ENCODE data around the gene EML5.

Gene EML5

GRCh38 chr14:88792473-88793258 is at the start of gene EML5:
Gene EML5, minus strand, starts transcription at chr14:88792953. Its CDS starts 450 bp downstream, at chr14:88792503.
- H3K27me3 Mint-ChIP-seq: no peaks in the 10 kb centered on the region

DNA sequence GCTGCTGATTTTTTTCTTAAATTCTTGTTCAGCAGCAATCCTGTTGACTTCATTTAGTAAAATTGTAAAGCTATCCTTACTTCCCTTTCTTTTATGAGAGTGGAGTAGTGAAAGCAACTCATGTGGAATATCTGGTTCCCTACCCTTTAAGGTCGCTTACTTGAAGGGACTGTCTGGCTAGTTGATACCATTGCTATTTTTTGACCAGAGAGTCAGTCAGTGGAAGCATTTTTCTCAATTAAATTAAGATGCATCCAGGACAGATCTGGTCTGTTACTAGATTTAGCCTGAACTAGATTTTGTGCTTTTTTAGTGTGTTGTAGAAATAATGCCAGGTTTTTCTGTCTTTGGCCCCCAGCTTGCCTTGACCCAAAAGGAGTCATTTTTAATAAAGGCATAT is 49.7 kb upstream of the EML5 start:
- peaks cover 2% of the 10 kb centered on the region for H3K36me3 Mint-ChIP-seq

More at GRCh38 chr14:88792473-88793258, at the start of gene EML5:
- peak within 1 kb of the TSS; percentile 92 for H3K4me3 Mint-ChIP-seq
- no peaks in the 10 kb centered on the region for H3K36me3 Mint-ChIP-seq
- no peaks in the 10 kb centered on the region for H3K9me3 Mint-ChIP-seq (ENCODE audit: low read depth)
- H3K27ac Mint-ChIP-seq: peak within 1 kb of the TSS; percentile 70
- H3K4me1 Mint-ChIP-seq (ENCODE audit: low read depth): peaks cover 23% of the 10 kb centered on the region

DNA sequence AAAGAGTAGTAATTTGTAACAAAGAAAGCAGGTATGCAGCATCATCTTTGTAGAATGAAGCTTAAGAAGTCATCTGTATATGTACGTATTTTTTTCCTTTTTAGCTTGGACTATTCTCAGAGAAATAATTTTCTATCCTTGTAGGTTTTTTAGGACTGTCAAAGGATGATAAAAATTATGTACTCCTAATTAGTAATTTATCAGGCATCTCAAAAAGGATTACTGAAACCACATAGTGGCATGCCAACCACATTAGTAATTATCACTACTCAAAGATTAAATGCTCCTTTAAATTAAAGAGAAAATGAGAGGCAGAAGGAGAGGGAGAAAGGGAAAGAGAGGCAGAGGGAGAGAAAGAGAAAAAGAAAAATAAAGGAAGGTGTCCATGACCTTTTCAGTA is 49.0 kb upstream of the EML5 start:
- H3K36me3 Mint-ChIP-seq: peaks cover 4% of the 10 kb centered on the region
- H3K4me3 Mint-ChIP-seq: no peak overlapping the region
- H3K27ac Mint-ChIP-seq: no peak overlapping the region
- no peaks in the 10 kb centered on the region for H3K9me3 Mint-ChIP-seq (ENCODE audit: low read depth)
- H3K4me1 Mint-ChIP-seq (ENCODE audit: low read depth): no peaks in the 10 kb centered on the region
- H3K27me3 Mint-ChIP-seq: peaks cover 3% of the 10 kb centered on the region

More for the DNA sequence above, 49.7 kb upstream of the EML5 start:
- no peaks in the 10 kb centered on the region for H3K9me3 Mint-ChIP-seq (ENCODE audit: low read depth)
- no peaks in the 10 kb centered on the region for H3K4me1 Mint-ChIP-seq (ENCODE audit: low read depth)
- no peaks in the 10 kb centered on the region for H3K27me3 Mint-ChIP-seq
- H3K27ac Mint-ChIP-seq: no peak overlapping the region
- H3K4me3 Mint-ChIP-seq: no peak overlapping the region

DNA sequence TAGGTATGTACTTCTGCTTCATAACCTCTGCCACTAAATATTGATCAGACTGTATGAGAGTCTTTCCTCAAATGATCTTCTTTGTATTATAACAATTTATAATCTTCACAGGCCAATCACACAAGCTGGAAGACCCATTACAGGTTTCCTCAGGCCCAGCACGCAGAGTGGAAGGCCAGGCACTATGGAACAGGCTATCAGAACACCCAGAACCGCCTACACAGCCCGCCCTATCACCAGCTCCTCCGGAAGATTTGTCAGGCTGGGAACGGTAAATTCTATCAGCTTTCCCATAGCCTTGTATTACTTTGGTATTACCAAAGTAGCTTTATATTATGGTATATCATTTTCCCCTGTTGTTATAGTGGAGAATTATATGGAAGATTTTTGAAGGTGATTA is 48.2 kb upstream of the EML5 start:
- Mint-ChIP-seq H3K27me3 (peaks cover 3% of the 10 kb centered on the region), H3K4me3 (no peak overlapping the region), H3K27ac (no peak overlapping the region), H3K9me3 (ENCODE audit: low read depth) (no peaks in the 10 kb centered on the region), H3K4me1 (ENCODE audit: low read depth) (no peaks in the 10 kb centered on the region), H3K36me3 (peaks cover 4% of the 10 kb centered on the region)

DNA sequence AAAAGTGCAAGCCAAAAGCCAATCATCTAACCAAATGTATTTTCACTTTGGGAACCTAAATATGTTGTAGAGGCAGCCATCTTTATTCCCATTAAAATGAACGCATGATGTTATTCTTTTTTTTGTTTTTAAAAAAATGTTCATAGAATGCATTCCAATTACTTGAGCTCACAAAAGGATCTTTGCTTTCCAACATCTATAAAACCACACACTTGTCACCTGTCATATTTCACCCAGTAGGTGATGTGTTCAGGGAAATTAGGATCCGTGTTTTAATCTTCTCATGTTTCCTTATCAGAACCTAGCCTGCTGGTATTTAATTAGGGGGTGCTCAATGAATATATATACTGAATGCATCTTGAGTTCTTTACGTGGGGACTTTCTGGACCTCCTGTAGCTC is 45.3 kb upstream of the EML5 start:
- Mint-ChIP-seq H3K36me3 (peaks cover 2% of the 10 kb centered on the region), H3K27me3 (peaks cover 5% of the 10 kb centered on the region), H3K4me1 (ENCODE audit: low read depth) (no peaks in the 10 kb centered on the region), H3K27ac (no peak overlapping the region), H3K4me3 (no peak overlapping the region), H3K9me3 (ENCODE audit: low read depth) (no peaks in the 10 kb centered on the region)

DNA sequence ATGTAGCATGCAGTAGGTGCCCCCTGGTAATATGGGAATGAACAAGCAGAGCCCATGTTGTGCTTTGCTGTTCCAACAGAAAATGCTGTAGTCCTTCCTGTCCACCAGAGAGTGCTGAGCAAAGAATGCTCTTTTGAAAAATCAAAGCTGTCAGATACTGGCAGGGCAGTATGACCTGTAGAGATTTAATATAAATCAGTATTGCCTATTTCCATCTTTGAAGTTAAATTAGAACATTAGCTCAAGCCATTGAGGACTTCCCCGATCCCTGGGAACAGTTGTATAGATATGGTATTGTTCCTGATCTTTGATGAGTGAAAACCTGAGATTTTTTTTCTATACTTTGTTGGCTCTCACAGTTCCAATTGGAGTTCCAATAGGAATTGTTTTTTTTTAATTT is 44.7 kb upstream of the EML5 start:
- Mint-ChIP-seq H3K36me3 (peaks cover 2% of the 10 kb centered on the region), H3K4me1 (ENCODE audit: low read depth) (no peaks in the 10 kb centered on the region), H3K4me3 (no peak overlapping the region), H3K27me3 (peaks cover 5% of the 10 kb centered on the region), H3K9me3 (ENCODE audit: low read depth) (no peaks in the 10 kb centered on the region), H3K27ac (no peak overlapping the region)

DNA sequence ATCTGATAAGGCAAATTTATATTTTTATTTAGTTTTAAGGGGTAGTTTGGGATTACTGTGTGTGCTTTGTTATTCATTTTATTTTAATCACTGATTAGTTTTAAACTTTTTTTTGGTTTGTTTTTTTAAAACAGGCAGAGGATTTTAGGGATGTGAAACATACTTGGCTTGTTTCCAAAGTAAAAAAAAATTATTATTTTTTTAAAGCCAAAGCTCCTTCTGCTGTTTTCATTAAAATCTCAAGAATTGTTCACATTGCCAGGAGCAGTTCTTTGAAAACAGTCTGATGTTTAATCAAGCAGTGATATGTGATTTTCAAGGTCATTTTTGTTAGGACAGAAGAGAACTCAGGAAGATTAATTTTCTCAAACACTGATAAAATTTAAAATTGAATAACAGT is 42.9 kb upstream of the EML5 start:
- Mint-ChIP-seq H3K36me3 (peaks cover 2% of the 10 kb centered on the region), H3K27ac (no peak overlapping the region)

GRCh38 chr14:88834883-88835431 is 42.2 kb upstream of the EML5 start:
- Mint-ChIP-seq H3K4me3 (no peak overlapping the region), H3K36me3 (peaks cover 2% of the 10 kb centered on the region), H3K4me1 (ENCODE audit: low read depth) (no peaks in the 10 kb centered on the region), H3K9me3 (ENCODE audit: low read depth) (no peaks in the 10 kb centered on the region), H3K27ac (no peak overlapping the region), H3K27me3 (peaks cover 5% of the 10 kb centered on the region)

More for the DNA sequence above, 42.9 kb upstream of the EML5 start:
- no peak overlapping the region for H3K4me3 Mint-ChIP-seq
- H3K27me3 Mint-ChIP-seq: peaks cover 5% of the 10 kb centered on the region
- H3K4me1 Mint-ChIP-seq (ENCODE audit: low read depth): no peaks in the 10 kb centered on the region
- H3K9me3 Mint-ChIP-seq (ENCODE audit: low read depth): no peaks in the 10 kb centered on the region

- Mint-ChIP-seq H3K27me3 (peaks cover 2% of the 10 kb centered on the region), H3K27ac (no peak overlapping the region), H3K4me1 (ENCODE audit: low read depth) (no peaks in the 10 kb centered on the region), H3K36me3 (no peaks in the 10 kb centered on the region), H3K4me3 (no peak overlapping the region), H3K9me3 (ENCODE audit: low read depth) (no peaks in the 10 kb centered on the region)
Measured at GRCh38 chr14:88831284-88831683, 38.5 kb upstream of the EML5 start.

DNA sequence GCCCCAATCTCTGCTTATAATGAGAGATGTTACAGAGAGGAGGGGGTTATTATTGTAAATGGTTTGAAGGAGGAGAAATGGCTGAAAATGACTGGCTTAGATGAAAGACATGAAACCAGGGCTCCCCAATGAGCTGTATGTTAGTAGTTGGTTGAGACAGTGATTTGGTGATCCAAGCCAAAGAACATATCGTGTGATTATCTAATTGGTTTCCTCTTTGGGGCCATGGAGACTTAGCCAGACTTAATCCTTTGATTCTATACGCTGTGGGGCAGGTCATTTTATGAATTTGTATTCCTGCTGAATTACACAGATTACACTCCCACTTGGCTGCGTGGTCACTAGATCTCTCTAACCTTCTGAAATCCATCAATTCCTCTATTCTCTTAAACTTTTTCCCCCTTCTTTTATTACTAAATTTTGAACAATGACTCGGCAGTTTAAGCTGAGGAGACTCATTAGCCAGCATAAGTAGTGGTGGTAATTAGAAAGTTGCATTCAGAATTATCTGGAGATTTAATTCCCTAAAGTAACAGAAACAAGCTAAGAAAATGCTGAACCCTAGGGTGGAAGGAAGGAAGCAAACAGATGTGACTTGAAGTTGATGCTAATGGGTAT is 37.0 kb upstream of the EML5 start:
- Mint-ChIP-seq H3K4me1 (ENCODE audit: low read depth) (peaks cover 6% of the 10 kb centered on the region), H3K27me3 (peaks cover 4% of the 10 kb centered on the region), H3K4me3 (no peak overlapping the region), H3K9me3 (ENCODE audit: low read depth) (no peaks in the 10 kb centered on the region), H3K27ac (no peak overlapping the region), H3K36me3 (no peaks in the 10 kb centered on the region)

DNA sequence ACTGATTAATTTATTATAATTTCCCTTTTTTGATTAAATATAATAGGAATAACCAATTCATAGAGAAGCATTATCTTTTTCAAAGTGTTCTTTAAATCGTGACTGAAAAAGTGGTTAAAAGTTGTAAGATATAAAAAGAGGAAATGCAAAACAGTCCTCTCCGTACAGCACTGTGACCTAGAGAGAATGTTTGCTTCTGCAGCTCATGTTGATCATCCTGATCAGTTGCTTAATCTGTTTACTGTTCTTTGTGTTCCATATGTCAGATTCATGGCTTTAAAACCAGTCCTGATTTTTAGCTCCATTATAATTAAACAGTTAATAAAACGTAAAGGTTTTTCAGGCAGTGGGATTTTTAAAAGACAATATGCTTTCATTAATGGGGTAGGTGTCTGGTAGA is 36.4 kb upstream of the EML5 start:
- H3K36me3 Mint-ChIP-seq: no peaks in the 10 kb centered on the region
- peaks cover 4% of the 10 kb centered on the region for H3K27me3 Mint-ChIP-seq
- H3K27ac Mint-ChIP-seq: no peak overlapping the region
- peaks cover 6% of the 10 kb centered on the region for H3K4me1 Mint-ChIP-seq (ENCODE audit: low read depth)
- no peaks in the 10 kb centered on the region for H3K9me3 Mint-ChIP-seq (ENCODE audit: low read depth)
- no peak overlapping the region for H3K4me3 Mint-ChIP-seq

- peaks cover 2% of the 10 kb centered on the region for H3K27me3 Mint-ChIP-seq
- no peak overlapping the region for H3K27ac Mint-ChIP-seq
- no peaks in the 10 kb centered on the region for H3K9me3 Mint-ChIP-seq (ENCODE audit: low read depth)
- peaks cover 11% of the 10 kb centered on the region for H3K4me1 Mint-ChIP-seq (ENCODE audit: low read depth)
- no peaks in the 10 kb centered on the region for H3K36me3 Mint-ChIP-seq
- H3K4me3 Mint-ChIP-seq: peak overlapping the region; percentile 92
Measured at GRCh38 chr14:88825503-88825902, 32.8 kb upstream of the EML5 start.

DNA sequence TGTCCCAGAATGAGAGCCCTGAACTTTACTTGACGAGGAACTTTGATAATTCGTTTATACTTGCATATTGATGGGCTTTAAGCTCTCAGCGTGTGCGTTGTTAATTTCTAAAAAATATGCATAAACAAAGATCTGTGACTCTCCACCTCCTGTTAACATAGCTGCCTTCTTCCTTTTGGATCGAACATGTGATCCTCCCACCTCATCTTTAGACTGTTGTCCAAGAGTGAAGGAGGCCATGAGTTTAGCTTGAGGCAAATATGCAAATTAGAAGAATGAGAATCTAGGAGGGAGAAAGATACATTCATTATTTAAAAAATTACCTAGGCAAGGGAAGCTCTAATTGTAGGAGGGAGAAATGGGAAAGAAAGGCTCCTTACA is 32.3 kb upstream of the EML5 start:
- H3K4me3 Mint-ChIP-seq: peak overlapping the region; percentile 92
- H3K36me3 Mint-ChIP-seq: no peaks in the 10 kb centered on the region
- peaks cover 11% of the 10 kb centered on the region for H3K4me1 Mint-ChIP-seq (ENCODE audit: low read depth)
- H3K27me3 Mint-ChIP-seq: peaks cover 2% of the 10 kb centered on the region
- peak overlapping the region; percentile 66 for H3K27ac Mint-ChIP-seq
- no peaks in the 10 kb centered on the region for H3K9me3 Mint-ChIP-seq (ENCODE audit: low read depth)

GRCh38 chr14:88824314-88825077 is 31.7 kb upstream of the EML5 start, which contains the start of gene TTC8:
Gene TTC8, plus strand, starts transcription at chr14:88824651. Its CDS starts 57 bp downstream, at chr14:88824708.
- peak within 1 kb of the TSS; percentile 97 for H3K27ac Mint-ChIP-seq
- H3K36me3 Mint-ChIP-seq: no peaks in the 10 kb centered on the region
- peaks cover 2% of the 10 kb centered on the region for H3K27me3 Mint-ChIP-seq
- H3K4me3 Mint-ChIP-seq: peak within 1 kb of the TSS; percentile 92
- H3K4me1 Mint-ChIP-seq (ENCODE audit: low read depth): peaks cover 11% of the 10 kb centered on the region
- no peaks in the 10 kb centered on the region for H3K9me3 Mint-ChIP-seq (ENCODE audit: low read depth)

GRCh38 chr14:88823968-88824313 is 31.2 kb upstream of the EML5 start:
- H3K27me3 Mint-ChIP-seq: peaks cover 5% of the 10 kb centered on the region
- peak overlapping the region; percentile 97 for H3K27ac Mint-ChIP-seq
- no peaks in the 10 kb centered on the region for H3K36me3 Mint-ChIP-seq
- peak overlapping the region; percentile 92 for H3K4me3 Mint-ChIP-seq
- H3K9me3 Mint-ChIP-seq (ENCODE audit: low read depth): no peaks in the 10 kb centered on the region
- H3K4me1 Mint-ChIP-seq (ENCODE audit: low read depth): peaks cover 11% of the 10 kb centered on the region

Data from activated naive CD8-positive, alpha-beta T cell (primary cell).